H1 (cell line): Measurements from ENCODE around the gene RABEP2. TPM values are rescaled to one million over a fixed set of nuclear protein-coding genes. Genes with fewer than 3 reads are reported as not detected.

Source experiments
- CTCF ChIA-PET: fragments of 300-600 bp; sonication (Branson Sonifier 250); formaldehyde crosslinking; loops from one replicate; lab custom pipeline; 2021; ENCODE audit not compliant: partially characterized antibody; lab: Charles Lee
- POLR2A ChIA-PET: fragments of 300-600 bp; sonication (Branson Sonifier 250); formaldehyde crosslinking; loops from one replicate; lab custom pipeline; 2021; ENCODE audit warnings: inconsistent platforms; ENCODE audit not compliant: partially characterized antibody; lab: Charles Lee
- DNase-seq, 2 experiments: peaks; one replicate each; pipeline versions ENCODE4 v3.0.0 to v3.0.0-alpha.2; 2010 to 2022; ENCODE audit warnings: low spot score in 2 of 2, low read depth in 1 of 2, mixed read lengths in 1 of 2
- FAIRE-seq: peaks from 2 replicates; lab custom pipeline; 2011; peaks lifted over from hg19 to GRCh38; lab: Jason Lieb, UNC
- H2AFZ ChIP-seq: 2 replicates; pipeline ENCODE4 v1.8.1; 2012; ENCODE audit warnings: low read length, inconsistent platforms
- H2AK5ac ChIP-seq: 2 replicates; pipeline ENCODE4 v1.6.1; 2013; ENCODE audit warnings: low read depth, low read length
- H2BK120ac ChIP-seq: replicated peaks from 2 replicates; pipeline ENCODE3; 2013; ENCODE audit warnings: low read depth, low read length, inconsistent platforms
- H2BK12ac ChIP-seq: 2 replicates; pipeline ENCODE4 v1.6.1; 2013; ENCODE audit warnings: low read depth, low read length
- H2BK15ac ChIP-seq: 2 replicates; pipeline ENCODE4 v1.6.1; 2013; ENCODE audit warnings: low read length
- H2BK20ac ChIP-seq: 2 replicates; pipeline ENCODE4 v1.6.1; 2013; ENCODE audit warnings: low read length
- H2BK5ac ChIP-seq: 2 replicates; pipeline ENCODE4 v1.6.1; 2013; ENCODE audit warnings: low read depth, low read length
- H3K14ac ChIP-seq: 2 replicates; pipeline ENCODE4 v1.6.1; 2013; ENCODE audit warnings: inconsistent platforms; ENCODE audit not compliant: insufficient read length
- H3K18ac ChIP-seq: 2 replicates; pipeline ENCODE4 v1.6.1; 2013; ENCODE audit warnings: low read length; ENCODE audit errors: extremely low read depth
- H3K23ac ChIP-seq: 2 replicates; pipeline ENCODE4 v1.6.1; 2013; ENCODE audit warnings: inconsistent platforms; ENCODE audit not compliant: insufficient read length
- H3K23me2 ChIP-seq: 2 replicates; pipeline ENCODE4 v1.6.1; 2013; ENCODE audit warnings: low read depth, low read length
- H3K27ac ChIP-seq: 2 replicates; pipeline ENCODE4 v1.6.1; 2011; ENCODE audit warnings: low read depth, low read length, inconsistent platforms
- H3K27me3 ChIP-seq, 4 experiments: replicated peaks in 1 of 4; 1 replicate in 1 of 4; 2 replicates in 3 of 4; pipeline versions ENCODE4 v1.6.1 to v1.8.1; 2011 to 2013; ENCODE audit warnings: low read length in 3 of 4, mild to moderate bottlenecking in 3 of 4, inconsistent platforms in 2 of 4, mixed read lengths in 2 of 4, moderate library complexity in 1 of 4; ENCODE audit not compliant: control insufficient read depth in 3 of 4, insufficient read depth in 3 of 4; ENCODE audit errors: extremely low read depth in 1 of 4
- H3K36me3 ChIP-seq, 4 experiments: 2 replicates each; pipeline versions ENCODE4 v1.6.1 to v1.8.1; 2011 to 2013; ENCODE audit warnings: mild to moderate bottlenecking in 4 of 4, low read length in 3 of 4, moderate library complexity in 2 of 4, control low read depth in 1 of 4, inconsistent platforms in 1 of 4; ENCODE audit not compliant: insufficient read depth in 4 of 4, control insufficient read depth in 2 of 4
- H3K4ac ChIP-seq: replicated peaks from 2 replicates; pipeline ENCODE3; 2013; ENCODE audit warnings: low read length, low read depth, mixed read lengths, inconsistent platforms; ENCODE audit not compliant: insufficient read length
- H3K4me1 ChIP-seq, 4 experiments: replicated peaks in 1 of 4; 1 replicate in 1 of 4; 2 replicates in 3 of 4; pipeline versions ENCODE4 v1.6.1 to v1.8.1; 2011 to 2013; ENCODE audit warnings: low read length in 3 of 4, inconsistent platforms in 2 of 4, mixed read lengths in 1 of 4; ENCODE audit not compliant: insufficient read depth in 4 of 4, control insufficient read depth in 3 of 4
- H3K4me2 ChIP-seq, 2 experiments: 2 replicates each; pipeline versions ENCODE4 v1.6.1 to v1.8.1; 2011 to 2013; ENCODE audit warnings: low read depth in 2 of 2, low read length in 2 of 2, control low read depth in 1 of 2, inconsistent platforms in 1 of 2, mild to moderate bottlenecking in 1 of 2; ENCODE audit not compliant: insufficient read depth in 1 of 2
- H3K4me3 ChIP-seq, 4 experiments: fragments of 200-600, 300-600 bp in 1 of 4; sonication (generic), shearing (Covaris generic), sonication (Bioruptor Twin) in 1 of 4; 2 replicates each; pipeline versions ENCODE4 v1.5.1 to v1.8.1; 2011 to 2016; ENCODE audit warnings: low read length in 4 of 4, low read depth in 3 of 4, control low read depth in 2 of 4, inconsistent platforms in 2 of 4, mild to moderate bottlenecking in 2 of 4, mixed read lengths in 1 of 4, moderate library complexity in 1 of 4; ENCODE audit not compliant: insufficient read depth in 2 of 4; ENCODE audit errors: extremely low read depth in 1 of 4
- H3K56ac ChIP-seq: replicated peaks from 2 replicates; pipeline ENCODE3; 2013; ENCODE audit warnings: low read depth, mild to moderate bottlenecking, mixed read lengths, low read length, inconsistent platforms; ENCODE audit not compliant: insufficient read length
- H3K79me1 ChIP-seq: 2 replicates; pipeline ENCODE4 v1.6.1; 2013; ENCODE audit warnings: low read depth, low read length, control low read depth
- H3K79me2 ChIP-seq, 2 experiments: 2 replicates each; pipeline versions ENCODE4 v1.6.1 to v1.8.1; 2012 to 2013; ENCODE audit warnings: low read length in 2 of 2, mild to moderate bottlenecking in 2 of 2, inconsistent platforms in 1 of 2; ENCODE audit not compliant: insufficient read depth in 2 of 2, control insufficient read depth in 1 of 2
- H3K9ac ChIP-seq, 4 experiments: replicated peaks in 1 of 4; 1 replicate in 1 of 4; 2 replicates in 3 of 4; pipeline versions ENCODE4 v1.6.1 to v1.8.1; 2011 to 2013; ENCODE audit warnings: low read depth in 3 of 4, low read length in 3 of 4, control low read depth in 2 of 4, mild to moderate bottlenecking in 2 of 4, moderate library complexity in 2 of 4, inconsistent platforms in 1 of 4; ENCODE audit errors: extremely low read depth in 1 of 4
- H3K9me3 ChIP-seq, 2 experiments: 2 replicates each; pipeline versions ENCODE4 v1.6.1 to v1.8.1; 2012 to 2013; ENCODE audit warnings: mild to moderate bottlenecking in 2 of 2, moderate library complexity in 2 of 2, control low read depth in 1 of 2, inconsistent platforms in 1 of 2, low read depth in 1 of 2, low read length in 1 of 2, mixed read lengths in 1 of 2; ENCODE audit not compliant: insufficient read depth in 2 of 2
- H4K20me1 ChIP-seq, 2 experiments: replicated peaks in 1 of 2; 2 replicates each; pipeline versions ENCODE3 to v1.8.1; 2011 to 2013; ENCODE audit warnings: inconsistent platforms in 2 of 2, low read length in 2 of 2, mild to moderate bottlenecking in 1 of 2; ENCODE audit not compliant: insufficient read depth in 2 of 2, control insufficient read depth in 1 of 2
- H4K5ac ChIP-seq: 2 replicates; pipeline ENCODE4 v1.6.1; 2013; ENCODE audit warnings: low read length, low read depth, mixed read lengths, inconsistent platforms; ENCODE audit not compliant: insufficient read length
- H4K8ac ChIP-seq: 2 replicates; pipeline ENCODE4 v1.8.0; 2013; ENCODE audit warnings: mild to moderate bottlenecking, moderate library complexity, low read length, inconsistent platforms; ENCODE audit not compliant: insufficient read depth; ENCODE audit errors: extremely low read depth
- H4K91ac ChIP-seq: replicated peaks from 2 replicates; pipeline ENCODE3; 2013; ENCODE audit warnings: low read length, mixed read lengths, inconsistent platforms; ENCODE audit not compliant: insufficient read length
- BCL11A ChIP-seq, 2 experiments: IDR thresholded peaks; one replicate each; pipeline ENCODE4 v1.6.1; 2011; ENCODE audit warnings: low read depth in 2 of 2, low read length in 2 of 2, mild to moderate bottlenecking in 2 of 2
- CBX8 ChIP-seq: fragments of 300-800, 300-1000 bp; sonication (generic); IDR thresholded peaks from 2 replicates; pipeline ENCODE4 v1.7.1; 2016; ENCODE audit warnings: low read depth, low read length, borderline replicate concordance
- CEBPB ChIP-seq: IDR thresholded peaks from 2 replicates; pipeline ENCODE4 v1.6.1; 2012; ENCODE audit warnings: low read depth, low read length
- CHD2 ChIP-seq: IDR thresholded peaks from 2 replicates; pipeline ENCODE4 v1.6.1; 2012; ENCODE audit warnings: low read length, improper control_type of control experiment
- EP300 ChIP-seq, 2 experiments: IDR thresholded peaks; 1 replicate in 1 of 2; 2 replicates in 1 of 2; pipeline ENCODE4 v1.6.1; 2011 to 2012; ENCODE audit warnings: low read depth in 2 of 2, low read length in 2 of 2, mild to moderate bottlenecking in 2 of 2, borderline replicate concordance in 1 of 2, inconsistent platforms in 1 of 2, moderate library complexity in 1 of 2
- GABPA ChIP-seq: IDR thresholded peaks from 2 replicates; pipeline ENCODE4 v1.6.1; 2011; ENCODE audit warnings: mild to moderate bottlenecking, low read length, moderate library complexity, borderline replicate concordance; ENCODE audit not compliant: insufficient read depth
- GTF2F1 ChIP-seq: IDR thresholded peaks from 2 replicates; pipeline ENCODE4 v1.6.1; 2012; ENCODE audit warnings: low read depth, low read length, improper control_type of control experiment, borderline replicate concordance
- HDAC6 ChIP-seq: IDR thresholded peaks from one replicate; pipeline ENCODE4 v1.7.1; 2012; ENCODE audit warnings: low read depth, mild to moderate bottlenecking, inconsistent platforms, low read length, moderate library complexity
- POU5F1 ChIP-seq: IDR thresholded peaks from 2 replicates; pipeline ENCODE4 v1.6.1; 2011; ENCODE audit warnings: low read depth, mild to moderate bottlenecking, low read length, moderate library complexity
- RFX5 ChIP-seq: IDR thresholded peaks from 2 replicates; pipeline ENCODE4 v1.6.1; 2011; ENCODE audit warnings: low read depth, low read length, improper control_type of control experiment, borderline replicate concordance
- SAP30 ChIP-seq: fragments of 300-600 bp; sonication (generic); IDR thresholded peaks from 2 replicates; pipeline ENCODE4 v1.7.1; 2012; ENCODE audit warnings: low read length, moderate library complexity, mild to moderate bottlenecking, inconsistent platforms; ENCODE audit not compliant: insufficient read depth, insufficient replicate concordance
- SIN3A ChIP-seq, 2 experiments: IDR thresholded peaks in 1 of 2; conservative IDR thresholded peaks in 1 of 2; 2 replicates each; pipeline ENCODE4 v1.6.1; 2011 to 2012; ENCODE audit warnings: low read length in 2 of 2, improper control_type of control experiment in 1 of 2, low read depth in 1 of 2, mild to moderate bottlenecking in 1 of 2
- TAF7 ChIP-seq: optimal IDR thresholded peaks from 2 replicates; pipeline ENCODE3; 2011; ENCODE audit warnings: low read depth, mild to moderate bottlenecking, inconsistent platforms, low read length, moderate library complexity, borderline replicate concordance
- WGBS, 2 experiments: shearing (Covaris generic) in 1 of 2; methylation state at CpG; one replicate each; pipeline versions ENCODE4 v1.1.6 to v1.1.7; 2013 to 2015; ENCODE audit warnings: low lambda C conversion rate in 2 of 2, mixed read lengths in 2 of 2, inconsistent platforms in 1 of 2, low coverage in 1 of 2, missing lambda C conversion rate in 1 of 2; ENCODE audit not compliant: insufficient replicate concordance in 2 of 2, insufficient coverage in 1 of 2, insufficient read length in 1 of 2; ENCODE audit errors: extremely low coverage in 1 of 2, missing lambda C conversion rate in 1 of 2; 5-methylcytosine and 5-hydroxymethylcytosine counted together
- polyA plus RNA-seq, 7 experiments: library from polyadenylated mRNA; depleted of rRNA in 3 of 7; stranded (reverse) in 5 of 7; unstranded in 2 of 7; fragments of >200 nt in 5 of 7; fragments of 200-250 nt in 2 of 7; gene quantifications; 1 replicate in 5 of 7; 2 replicates in 1 of 7; 4 replicates in 1 of 7; pipeline versions ENCODE4 v1.2.1 to v1.2.3, GENCODE V29; 2011 to 2013; ENCODE audit warnings: missing spikeins in 2 of 7, mixed read lengths in 2 of 7
- total RNA-seq: library from RNA; stranded (reverse); fragmentation: NEBNext Ultra II Directional; extraction: Animal tissue kit (Norgen Biotek cat#: 25700); gene quantifications from 2 replicates; pipeline ENCODE4 v1.2.1, GENCODE V29; 2021

The RABEP2 gene
- total and polyA plus RNA-seq, 2 of the 8 experiments (the other 6 are each of a cell fraction or from before 2014, with no cell fraction given), result 10.4 to 14.9 TPM

DNA sequence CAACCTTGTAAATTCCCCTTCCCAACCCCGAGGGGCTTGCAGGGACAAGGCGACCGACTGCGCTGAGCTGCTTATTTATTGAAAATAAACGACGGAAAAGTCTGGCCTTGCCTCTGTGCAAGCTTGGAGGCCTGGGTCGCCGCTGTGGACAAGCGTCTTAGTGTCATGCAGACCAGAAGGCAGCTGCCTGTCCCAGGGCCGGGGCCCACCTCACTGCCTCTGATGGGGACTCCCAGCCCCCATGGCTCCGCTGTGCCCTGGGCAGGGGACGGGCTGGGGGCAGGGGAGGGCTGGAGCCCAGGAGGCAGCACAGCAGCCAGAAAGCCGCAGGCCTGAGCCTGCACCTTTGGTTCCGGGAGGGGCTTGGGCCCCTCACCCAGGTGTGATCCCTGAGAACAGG, 20.7 kb downstream of the RABEP2 start:
- no peak overlapping the region for H2BK12ac ChIP-seq
- no peaks in the 10 kb centered on the region for H3K79me1 ChIP-seq
- H3K9me3 ChIP-seq, result no peaks in the 10 kb centered on the region
- WGBS, 2 experiments, result 89% methylated on average over 12 of the region's 14 CpGs; no CpG with 5 or more reads in 1 of the 2 experiments
- no peak overlapping the region for H2BK5ac ChIP-seq
- no peaks in the 10 kb centered on the region for H3K23me2 ChIP-seq
- H3K79me2 ChIP-seq, result no peaks in the 10 kb centered on the region
- H4K8ac ChIP-seq, result no peak overlapping the region
- no peak overlapping the region for H2AK5ac ChIP-seq
- H4K5ac ChIP-seq, result no peak overlapping the region
- no peaks in the 10 kb centered on the region; a peak in 2 of 8 replicates for H3K36me3 ChIP-seq
- H3K27me3 ChIP-seq, result no peaks in the 10 kb centered on the region
- no peak overlapping the region for H3K9ac ChIP-seq
- no peak overlapping the region for H2BK20ac ChIP-seq
- H3K4me1 ChIP-seq, result no peaks in the 10 kb centered on the region; a peak in 1 of 7 replicates
- POLR2A ChIA-PET, result interaction anchor here (0.8 to 1.8 kb wide), 4 partner anchors 19 to 41 kb away, joined by 3 to 6 read pairs (median 3); partner anchors contain the start of gene SH2B1
- H3K23ac ChIP-seq, result no peak overlapping the region
- H2BK120ac ChIP-seq, result no peak overlapping the region
- no peak overlapping the region for H2BK15ac ChIP-seq
- H4K20me1 ChIP-seq, result peaks cover 0 to 3% of the 10 kb centered on the region in 2 experiments
- no peak overlapping the region for H2AFZ ChIP-seq
- FAIRE-seq (no peak), DNase-seq (no peak)
- no peak overlapping the region for H3K56ac ChIP-seq
- no peak overlapping the region for H3K27ac ChIP-seq
- no peak overlapping the region for H3K4ac ChIP-seq
- CTCF ChIA-PET, result interaction anchor here (0.7 to 1.6 kb wide), 5 partner anchors 17 to 33 kb away, joined by 3 to 5 read pairs (median 3); no protein-coding TSS in a partner anchor
- no peak overlapping the region for H3K14ac ChIP-seq
- no peak overlapping the region for H3K18ac ChIP-seq
- H3K4me2 ChIP-seq, result no peak overlapping the region
- H4K91ac ChIP-seq, result no peak overlapping the region
- no peak overlapping the region for H3K4me3 ChIP-seq
- TF ChIP-seq HDAC6, result no peak
- TF ChIP-seq POU5F1, result no peak
- no peak for TF ChIP-seq EP300 (IDR thresholded peaks at IDR 0.05; ENCODE audit: borderline replicate concordance in 1 of 2, low read depth in 2 of 2, low read length in 2 of 2)
- no peak for TF ChIP-seq SAP30
- TF ChIP-seq GTF2F1, result no peak
- TF ChIP-seq CHD2, result no peak
- no peak for TF ChIP-seq GABPA
- no peak for TF ChIP-seq TAF7
- no peak for TF ChIP-seq BCL11A (IDR thresholded peaks at IDR 0.05; ENCODE audit: low read depth in 2 of 2, low read length in 2 of 2)
- TF ChIP-seq RFX5, result no peak
- no peak for TF ChIP-seq CBX8
- no peak for TF ChIP-seq SIN3A (conservative IDR thresholded peaks at IDR 0.05 in 1 of 2, IDR thresholded peaks at IDR 0.05 in 1 of 2; ENCODE audit: low read depth in 1 of 2, low read length in 2 of 2)
- no peak for TF ChIP-seq CEBPB
